Measurements from ENCODE around the gene PLA2G12A. TPM values are rescaled to one million over a fixed set of nuclear protein-coding genes. Genes with fewer than 3 reads are reported as not detected.

Gene PLA2G12A
- total RNA-seq, 1 experiment from 2014 or later: 20.7 TPM

- TF ChIP-seq CTCF (IDR thresholded peaks at IDR 0.05) (no peak), TCF7L2 (IDR thresholded peaks at IDR 0.05; ENCODE audit: low read depth, low read length) (no peak), POLR2AphosphoS5 (IDR thresholded peaks at IDR 0.05; ENCODE audit: low read depth, low read length) (no peak), REST (IDR thresholded peaks at IDR 0.05; ENCODE audit: insufficient read depth in 1 of 2, low read depth in 2 of 2, low read length in 1 of 2) (no peak), SIN3A (IDR thresholded peaks at IDR 0.05; ENCODE audit: borderline replicate concordance, insufficient read depth, low read depth, low read length) (no peak)
- in situ Hi-C loops (cut with HindIII; ENCODE audit: low pct_unique_long_range_greater_than_20kb, low sequenced_read_pairs) (no loop called here), intact Hi-C loops (cut with micrococcal nuclease; ENCODE audit: unreplicated experiment) (no loop called here)
- no peak overlapping the region for H3K27ac ChIP-seq (ENCODE audit: low read length)
- H3K9me3 ChIP-seq (ENCODE audit: control insufficient read depth, insufficient read depth, low read depth, low read length): no peaks in the 10 kb centered on the region
- no peaks in the 10 kb centered on the region; the same call in 1 of the 2 replicates for H3K36me3 ChIP-seq (ENCODE audit: control insufficient read depth, insufficient read depth, low read length)
- no peaks in the 10 kb centered on the region for H3K27me3 ChIP-seq (ENCODE audit: control insufficient read depth, insufficient read depth, low read length)
- DNase-seq (ENCODE audit: low read depth, low spot score) (no peak), ATAC-seq (no peak)
- no TSS peak for BruUV-seq (replicated peaks)
- H3K4me1 ChIP-seq (ENCODE audit: control insufficient read depth, insufficient read depth, low read length): no peaks in the 10 kb centered on the region
- POLR2A ChIA-PET: interaction anchor here (0.6 kb wide), 1 partner anchor 222 kb away, joined by 3 read pairs; no protein-coding TSS in a partner anchor
- CTCF ChIA-PET: no interaction called here
- no peak overlapping the region for H3K4me3 ChIP-seq (ENCODE audit: low read depth in 2 of 2, low read length in 2 of 2)
Observed at GRCh38 chr4:109691411-109691920, 38.4 kb downstream of the PLA2G12A start.

GRCh38 chr4:109690690-109691410 is 39.0 kb downstream of the PLA2G12A start:
- CTCF ChIA-PET: interaction anchor here (0.6 kb wide), 1 partner anchor 118 kb away, joined by 3 read pairs; no protein-coding TSS in a partner anchor
- in situ Hi-C loops (cut with HindIII; ENCODE audit: low pct_unique_long_range_greater_than_20kb, low sequenced_read_pairs) (no loop called here), intact Hi-C loops (cut with micrococcal nuclease; ENCODE audit: unreplicated experiment) (no loop called here)
- H3K27ac ChIP-seq (ENCODE audit: low read length): no peak overlapping the region
- BruUV-seq (replicated peaks): no TSS peak
- no peaks in the 10 kb centered on the region for H3K9me3 ChIP-seq (ENCODE audit: control insufficient read depth, insufficient read depth, low read depth, low read length)
- no peak for DNase-seq (ENCODE audit: low read depth, low spot score)
- H3K4me1 ChIP-seq (ENCODE audit: control insufficient read depth, insufficient read depth, low read length): no peaks in the 10 kb centered on the region
- no peaks in the 10 kb centered on the region; the same call in 1 of the 2 replicates for H3K36me3 ChIP-seq (ENCODE audit: control insufficient read depth, insufficient read depth, low read length)
- H3K27me3 ChIP-seq (ENCODE audit: control insufficient read depth, insufficient read depth, low read length): no peaks in the 10 kb centered on the region
- H3K4me3 ChIP-seq (ENCODE audit: low read depth in 2 of 2, low read length in 2 of 2): no peak overlapping the region
- POLR2A ChIA-PET: interaction anchor here (0.6 kb wide), 1 partner anchor 222 kb away, joined by 3 read pairs; no protein-coding TSS in a partner anchor
- TF ChIP-seq REST (IDR thresholded peaks at IDR 0.05; ENCODE audit: insufficient read depth in 1 of 2, low read depth in 2 of 2, low read length in 1 of 2) (no peak), SIN3A (IDR thresholded peaks at IDR 0.05; ENCODE audit: borderline replicate concordance, insufficient read depth, low read depth, low read length) (no peak), CTCF (IDR thresholded peaks at IDR 0.05) (no peak), POLR2AphosphoS5 (IDR thresholded peaks at IDR 0.05; ENCODE audit: low read depth, low read length) (no peak), TCF7L2 (IDR thresholded peaks at IDR 0.05; ENCODE audit: low read depth, low read length) (no peak)
- no peak for ATAC-seq
